Type B pancreatic cell (in vitro differentiated cells): ENCODE results near the gene CCDC93. TPM values are rescaled to one million over a fixed set of nuclear protein-coding genes. Genes with fewer than 3 reads are reported as not detected.
"Not testable (repeated sequence)": the region's sequence is repeated elsewhere in the genome, so short reads cannot be mapped to it uniquely, and the experiment has no call there.

ENCODE experiments used
- DNase-seq: peaks from one replicate; pipeline ENCODE4 v3.0.0; 2021; ENCODE audit warnings: mixed read lengths; ENCODE audit not compliant: unreplicated experiment; ENCODE audit errors: extremely low spot score
- H3K27ac Mint-ChIP-seq: 2 replicates; pipeline ENCODE4 v1.8.0; 2021; ENCODE audit warnings: mild to moderate bottlenecking, mixed read lengths
- H3K27me3 Mint-ChIP-seq: 2 replicates; pipeline ENCODE4 v1.8.0; 2021; ENCODE audit warnings: mixed read lengths
- H3K36me3 Mint-ChIP-seq: 2 replicates; pipeline ENCODE4 v1.8.0; 2021; ENCODE audit warnings: mixed read lengths
- H3K4me1 Mint-ChIP-seq: one replicate; pipeline ENCODE4 v1.8.0; 2021; ENCODE audit warnings: mixed read lengths; ENCODE audit not compliant: unreplicated experiment
- H3K4me3 Mint-ChIP-seq: 2 replicates; pipeline ENCODE4 v1.8.0; 2021; ENCODE audit warnings: mild to moderate bottlenecking, mixed read lengths
- H3K9me3 Mint-ChIP-seq: 2 replicates; pipeline ENCODE4 v1.8.0; 2021; ENCODE audit warnings: mixed read lengths
- CTCF ChIP-seq: fragments of 200-600 bp; sonication (generic); conservative IDR thresholded peaks from 2 replicates; pipeline ENCODE4 v1.5.0; 2021; ENCODE audit warnings: antibody characterized with exemption, mild to moderate bottlenecking
- total RNA-seq: library from RNA; stranded (reverse); gene quantifications from 2 replicates; pipeline ENCODE4 v1.2.1, GENCODE V29; 2021; ENCODE audit warnings: low replicate concordance

The CCDC93 gene
- total RNA-seq, 1 donor from 2014 or later: 36.7 TPM

DNA sequence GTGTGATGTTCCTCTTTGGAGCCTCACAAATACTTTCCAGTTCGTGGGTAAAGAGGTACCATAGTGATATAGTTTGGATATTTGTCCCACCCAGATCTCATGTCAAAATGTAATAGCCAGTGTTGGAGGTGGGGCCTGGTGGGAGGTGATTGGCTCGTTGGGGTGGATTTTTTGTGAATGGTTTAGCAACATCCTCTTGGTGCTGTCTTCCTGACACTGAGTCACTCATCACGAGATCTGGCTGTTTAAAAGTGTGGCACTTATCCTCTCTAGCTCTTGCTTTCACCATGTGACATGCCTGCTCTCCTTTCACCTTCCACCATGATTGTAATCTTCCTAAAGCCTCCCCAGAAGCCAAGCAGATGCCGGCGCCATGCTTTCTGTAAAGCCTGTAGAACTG is 3.0 kb upstream of the CCDC93 start:
- DNase-seq: no peak
- TF ChIP-seq CTCF: no peak
- no peaks in the 10 kb centered on the region for H3K36me3 Mint-ChIP-seq
- H3K9me3 Mint-ChIP-seq: no peaks in the 10 kb centered on the region
- H3K4me1 Mint-ChIP-seq: peaks cover 8% of the 10 kb centered on the region
- H3K27ac Mint-ChIP-seq: no peak overlapping the region
- peaks cover 52% of the 10 kb centered on the region for H3K27me3 Mint-ChIP-seq
- H3K4me3 Mint-ChIP-seq: no peak overlapping the region

DNA sequence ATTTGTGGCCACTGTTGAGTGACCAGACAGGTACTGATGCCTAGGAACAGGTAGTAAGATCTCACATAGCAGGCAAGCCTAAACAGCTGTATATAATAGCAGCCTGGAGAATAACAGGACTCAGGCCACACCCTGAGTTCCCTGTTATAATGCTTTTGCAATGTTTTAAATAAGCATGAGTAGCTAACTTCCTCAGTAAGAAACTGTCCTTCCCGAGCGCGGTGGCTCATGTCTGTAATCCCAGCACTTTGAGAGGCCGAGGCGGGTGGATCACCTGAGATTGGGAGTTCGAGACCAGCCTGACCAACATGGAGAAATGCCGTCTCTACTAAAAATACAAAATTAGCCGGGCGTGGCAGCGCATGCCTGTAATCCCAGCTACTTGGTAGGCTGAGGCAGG is 1.9 kb upstream of the CCDC93 start:
- not testable (repeated sequence) for H3K36me3 Mint-ChIP-seq, H3K4me3 Mint-ChIP-seq, H3K9me3 Mint-ChIP-seq, H3K27ac Mint-ChIP-seq, DNase-seq
- Mint-ChIP-seq H3K27me3 (peaks cover 48% of the 10 kb centered on the region), H3K4me1 (peaks cover 13% of the 10 kb centered on the region)

GRCh38 chr2:118014492-118014824 is 588 bp upstream of the CCDC93 start:
- Mint-ChIP-seq H3K4me3 (peak overlapping the region; percentile 97), H3K27me3 (peaks cover 39% of the 10 kb centered on the region), H3K9me3 (no peaks in the 10 kb centered on the region), H3K36me3 (peaks cover 5% of the 10 kb centered on the region), H3K4me1 (peaks cover 17% of the 10 kb centered on the region), H3K27ac (peak overlapping the region; percentile 82)
- TF ChIP-seq CTCF: no peak
- DNase-seq: no peak

DNA sequence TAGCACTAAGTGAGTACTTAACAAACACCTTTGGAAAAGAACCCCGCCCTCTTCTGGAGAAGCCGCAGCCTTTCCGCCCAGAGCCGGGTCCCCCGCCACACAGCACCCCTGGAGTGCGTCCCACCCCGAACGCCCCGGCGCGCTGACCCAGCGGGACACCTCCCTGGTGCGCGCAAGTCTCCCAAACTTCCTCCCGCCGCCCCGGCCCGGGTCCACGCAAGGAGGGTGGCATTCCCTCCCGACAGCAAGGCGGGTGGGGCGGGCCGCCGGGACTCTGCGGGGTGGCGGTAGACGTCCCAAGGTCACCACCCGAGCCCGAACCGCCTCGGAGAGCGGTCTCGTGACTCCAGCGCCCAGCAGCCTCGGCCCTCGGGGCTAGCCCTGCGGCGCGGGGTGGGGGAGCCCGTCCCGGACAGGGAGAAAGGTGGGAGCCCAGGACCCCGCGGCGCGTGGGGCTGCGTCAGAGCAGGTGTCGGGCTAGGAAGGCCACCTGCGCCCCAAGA is 598 bp downstream of the CCDC93 start:
- Mint-ChIP-seq H3K4me3 (peak overlapping the region; percentile 90), H3K9me3 (no peaks in the 10 kb centered on the region), H3K27ac (peak overlapping the region; percentile 77), H3K4me1 (peaks cover 17% of the 10 kb centered on the region), H3K27me3 (peaks cover 27% of the 10 kb centered on the region), H3K36me3 (peaks cover 5% of the 10 kb centered on the region)
- DNase-seq: peak; percentile 69
- no peak for TF ChIP-seq CTCF

- DNase-seq: no peak
- Mint-ChIP-seq H3K27ac (peak overlapping the region; percentile 77), H3K9me3 (no peaks in the 10 kb centered on the region), H3K27me3 (peaks cover 22% of the 10 kb centered on the region), H3K4me1 (peaks cover 17% of the 10 kb centered on the region), H3K4me3 (peak overlapping the region; percentile 90), H3K36me3 (peaks cover 5% of the 10 kb centered on the region)
- no peak for TF ChIP-seq CTCF
These were observed 1.1 kb downstream of the CCDC93 start for GRCh38 chr2:118012778-118013177.

DNA sequence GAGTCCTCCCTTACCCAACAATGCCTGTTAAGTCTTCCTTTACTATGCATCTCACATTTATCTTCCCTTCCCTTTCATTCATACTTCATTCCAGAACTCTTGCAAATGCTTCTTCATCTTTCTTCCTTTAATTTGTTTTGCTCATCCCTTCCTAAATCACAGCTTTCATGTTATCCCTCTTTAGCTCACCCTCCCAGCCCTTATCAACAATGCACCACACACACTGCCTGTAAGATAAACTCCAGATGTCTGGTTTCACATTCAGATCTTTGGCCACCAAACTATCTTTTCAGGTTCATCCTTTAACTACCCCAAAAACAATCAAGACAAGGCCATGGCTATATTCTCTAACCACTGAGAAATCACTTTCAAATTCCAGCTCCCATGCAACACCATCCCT is 3.4 kb downstream of the CCDC93 start:
- no peak for TF ChIP-seq CTCF
- Mint-ChIP-seq H3K27me3 (peaks cover 10% of the 10 kb centered on the region), H3K4me3 (no peak overlapping the region), H3K27ac (no peak overlapping the region), H3K4me1 (peaks cover 17% of the 10 kb centered on the region), H3K36me3 (peaks cover 5% of the 10 kb centered on the region), H3K9me3 (no peaks in the 10 kb centered on the region)
- no peak for DNase-seq
